ENCODE measurements around the gene CDY1B. TPM values are rescaled to one million over a fixed set of nuclear protein-coding genes. Genes with fewer than 3 reads are reported as not detected.
"Not testable (repeated sequence)": the region's sequence is repeated elsewhere in the genome, so short reads cannot be mapped to it uniquely, and the experiment has no call there.

Gene CDY1B, protein sequence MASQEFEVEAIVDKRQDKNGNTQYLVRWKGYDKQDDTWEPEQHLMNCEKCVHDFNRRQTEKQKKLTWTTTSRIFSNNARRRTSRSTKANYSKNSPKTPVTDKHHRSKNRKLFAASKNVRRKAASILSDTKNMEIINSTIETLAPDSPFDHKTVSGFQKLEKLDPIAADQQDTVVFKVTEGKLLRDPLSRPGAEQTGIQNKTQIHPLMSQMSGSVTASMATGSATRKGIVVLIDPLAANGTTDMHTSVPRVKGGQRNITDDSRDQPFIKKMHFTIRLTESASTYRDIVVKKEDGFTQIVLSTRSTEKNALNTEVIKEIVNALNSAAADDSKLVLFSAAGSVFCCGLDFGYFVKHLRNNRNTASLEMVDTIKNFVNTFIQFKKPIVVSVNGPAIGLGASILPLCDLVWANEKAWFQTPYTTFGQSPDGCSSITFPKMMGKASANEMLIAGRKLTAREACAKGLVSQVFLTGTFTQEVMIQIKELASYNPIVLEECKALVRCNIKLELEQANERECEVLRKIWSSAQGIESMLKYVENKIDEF
- total RNA-seq: not detected

DNA sequence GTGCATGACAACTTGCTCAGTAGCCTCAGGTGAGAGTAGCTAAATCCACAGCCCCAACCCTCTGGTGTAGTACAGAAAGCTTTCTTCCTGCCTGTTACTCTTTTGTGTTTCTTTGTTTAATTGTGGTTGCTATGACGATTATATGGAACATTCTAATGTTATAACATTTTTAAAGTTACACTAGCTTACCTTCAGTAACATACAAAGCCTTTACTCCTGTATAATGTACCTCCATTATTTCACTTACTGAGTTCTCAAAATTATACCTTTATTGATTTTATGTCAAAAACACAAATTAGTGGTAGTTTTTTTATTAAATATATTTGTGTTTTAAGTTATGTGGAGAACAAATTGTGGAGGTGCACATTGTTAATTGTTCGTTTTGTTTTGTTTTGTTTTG, at the start of gene CDY1B:
TSS of gene CDY1B (minus strand) at position 101 of the 400 bp plus-strand sequence. CDS start 331 bp downstream, outside the sequence.
- H3K36me3 ChIP-seq; H3K9me3 ChIP-seq; H3K27ac ChIP-seq; H3K27me3 ChIP-seq; intact Hi-C loops (cut with DNase I; ENCODE audit: low total_unique reads); H3K4me1 ChIP-seq; in situ Hi-C loops (cut with MboI; ENCODE audit: low sequenced_read_pairs in 4 of 4); ATAC-seq; H3K4me3 ChIP-seq; DNase-seq: not testable (repeated sequence)

DNA sequence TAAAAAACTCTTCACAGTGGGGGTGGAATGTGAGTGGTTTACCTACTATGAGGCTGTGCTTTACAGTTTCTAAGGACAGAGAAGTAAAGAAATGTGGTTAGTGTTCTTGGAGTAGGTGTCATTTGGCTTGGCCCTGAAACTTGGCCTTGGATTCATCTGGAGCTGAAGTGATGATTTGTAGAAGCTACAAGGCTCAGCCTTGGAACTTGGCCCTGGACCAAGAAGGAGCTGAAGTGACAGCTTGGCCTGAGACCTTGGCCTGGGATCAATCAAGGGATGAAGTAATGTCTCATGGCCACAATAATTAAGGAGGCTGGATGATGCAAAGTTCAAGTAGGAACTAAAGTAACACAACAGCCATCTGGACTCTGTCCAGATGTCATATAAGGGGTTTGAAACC, 1.7 kb upstream of the CDY1B start:
- H3K27me3 ChIP-seq; H3K4me3 ChIP-seq; ATAC-seq; H3K36me3 ChIP-seq; DNase-seq; H3K9me3 ChIP-seq; intact Hi-C loops (cut with DNase I; ENCODE audit: low total_unique reads); H3K27ac ChIP-seq; in situ Hi-C loops (cut with MboI; ENCODE audit: low sequenced_read_pairs in 4 of 4); H3K4me1 ChIP-seq: not testable (repeated sequence)

DNA sequence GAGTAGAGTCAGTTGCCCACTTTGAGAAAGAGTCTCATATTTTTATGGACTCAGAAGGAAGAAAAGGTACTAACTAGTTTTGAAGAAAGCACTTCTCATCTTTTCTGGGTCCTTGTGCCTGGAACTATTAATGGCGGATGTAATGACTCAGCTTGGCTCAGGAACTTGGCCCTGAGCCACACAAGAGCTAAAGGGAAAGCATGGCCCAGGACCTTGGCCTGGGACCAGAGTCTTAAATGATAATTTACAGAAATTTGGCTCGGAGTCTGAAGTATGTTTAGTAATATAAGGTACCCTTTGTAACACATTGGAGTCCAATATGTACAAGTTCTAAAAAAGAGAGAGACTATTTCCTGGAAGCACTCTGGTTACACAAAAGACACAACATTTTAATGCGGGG, 4.6 kb downstream of the CDY1B start:
- ATAC-seq: not testable (repeated sequence)

DNA sequence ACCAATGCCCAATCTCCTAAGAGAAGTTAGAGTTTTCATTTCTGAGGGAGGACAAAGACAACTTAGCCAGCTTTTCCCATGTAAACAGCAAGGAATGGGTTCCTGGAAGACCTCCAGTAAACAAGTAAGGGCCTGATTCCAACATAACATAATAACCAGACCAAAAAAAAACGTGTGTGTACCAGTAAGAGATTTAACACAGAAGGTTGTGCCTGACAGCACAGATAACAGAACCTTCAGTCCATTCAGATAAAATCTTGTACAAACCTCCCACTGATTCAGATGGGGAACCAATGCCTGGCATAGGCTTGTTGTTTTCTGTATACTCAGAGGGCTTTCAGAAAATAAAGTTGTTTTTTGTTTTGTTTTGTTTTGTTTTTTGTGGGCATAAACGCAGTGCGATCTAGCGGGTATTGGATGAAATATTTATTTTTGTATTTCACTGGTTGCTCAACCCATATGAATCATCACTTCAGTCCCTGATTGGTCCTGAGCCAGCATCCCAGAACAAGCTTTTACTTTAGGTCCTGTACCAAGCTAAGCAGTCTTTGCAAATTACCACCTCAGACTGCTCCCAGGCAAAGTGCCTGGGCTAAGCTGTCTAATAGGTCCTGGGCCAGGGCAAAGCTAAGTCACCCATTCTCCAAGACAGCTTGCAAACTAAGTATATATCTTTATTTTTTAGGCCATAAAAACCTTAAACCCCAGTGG, 8.7 kb downstream of the CDY1B start:
- DNase-seq; H3K27ac ChIP-seq; H3K36me3 ChIP-seq; H3K4me3 ChIP-seq; H3K27me3 ChIP-seq; in situ Hi-C loops (cut with MboI; ENCODE audit: low sequenced_read_pairs in 4 of 4); H3K9me3 ChIP-seq; intact Hi-C loops (cut with DNase I; ENCODE audit: low total_unique reads); H3K4me1 ChIP-seq: not testable (repeated sequence)
- ATAC-seq: peak; percentile 85 to 92

More for the DNA sequence above, 4.6 kb downstream of the CDY1B start:
- H3K4me3 ChIP-seq; H3K4me1 ChIP-seq; H3K9me3 ChIP-seq; H3K27me3 ChIP-seq; intact Hi-C loops (cut with DNase I; ENCODE audit: low total_unique reads); H3K27ac ChIP-seq; DNase-seq; in situ Hi-C loops (cut with MboI; ENCODE audit: low sequenced_read_pairs in 4 of 4); H3K36me3 ChIP-seq: not testable (repeated sequence)

DNA sequence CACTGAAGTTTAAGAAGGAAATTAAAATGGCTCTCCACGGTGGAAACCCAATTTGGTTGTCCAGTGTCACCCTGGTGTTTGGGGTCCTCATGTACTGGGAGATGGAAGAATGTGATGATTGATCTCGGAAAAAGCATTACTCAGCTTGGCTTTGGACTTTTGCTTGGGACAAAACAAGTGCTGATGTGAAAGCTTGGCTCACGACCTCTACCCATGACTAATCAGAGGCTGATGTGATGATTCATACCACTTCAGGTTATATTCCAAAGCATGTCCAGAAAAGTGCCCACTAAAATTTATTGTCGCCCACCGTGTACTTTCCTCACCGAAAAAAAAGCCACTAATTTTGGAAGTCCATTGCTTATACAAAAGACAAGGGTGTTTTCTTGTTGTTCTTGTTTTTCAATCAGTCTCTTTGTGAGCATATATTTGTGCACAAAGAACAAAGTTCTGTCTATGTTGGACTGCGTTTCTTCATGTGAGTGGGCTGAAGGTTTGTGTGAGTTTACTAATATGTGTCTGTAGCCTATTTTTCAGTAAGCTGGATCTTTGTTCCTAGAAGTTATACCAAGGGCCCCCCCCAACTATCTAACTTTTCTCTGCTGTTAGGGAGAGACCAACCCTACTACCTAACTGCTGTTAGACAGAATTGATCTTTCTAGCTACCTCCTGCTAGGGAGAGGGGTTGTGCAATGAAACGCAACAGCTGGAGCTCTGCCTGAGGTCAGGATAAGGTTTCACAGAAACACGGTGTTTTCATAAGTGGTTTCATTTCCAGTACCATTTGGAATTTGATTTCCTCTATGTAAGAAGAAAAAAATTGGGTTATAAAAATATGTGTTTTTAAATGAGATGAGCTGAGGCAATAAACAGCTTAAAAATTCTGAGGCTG, 21.4 kb downstream of the CDY1B start:
- in situ Hi-C loops (cut with MboI; ENCODE audit: low sequenced_read_pairs in 4 of 4); H3K27me3 ChIP-seq; H3K4me3 ChIP-seq; H3K9me3 ChIP-seq; H3K36me3 ChIP-seq; H3K4me1 ChIP-seq; DNase-seq; intact Hi-C loops (cut with DNase I; ENCODE audit: low total_unique reads); H3K27ac ChIP-seq: not testable (repeated sequence)
- ATAC-seq: peak; percentile 86 to 94

Data from gastrocnemius medialis (tissue), 4 donors.